Hepatocyte (in vitro differentiated cells): ENCODE data around the gene HCRT. TPM values are rescaled to one million over a fixed set of nuclear protein-coding genes. Genes with fewer than 3 reads are reported as not detected.
A peak's percentile ranks its signal among the peaks of the same experiment; 100 is the strongest.
"Not testable (repeated sequence)": the region's sequence is repeated elsewhere in the genome, so short reads cannot be mapped to it uniquely, and the experiment has no call there.

Source experiments
- DNase-seq: peaks from one replicate; pipeline ENCODE4 v3.0.0-alpha.2; 2016; ENCODE audit warnings: low spot score
- H2AFZ ChIP-seq: fragments of 200-600 bp; sonication (generic); 2 replicates; pipeline ENCODE4 v1.6.0; 2016; ENCODE audit warnings: antibody characterized with exemption, mild to moderate bottlenecking
- H3K27ac ChIP-seq: fragments of 200-600 bp; sonication (generic); 2 replicates; pipeline ENCODE4 v1.5.1; 2016; ENCODE audit warnings: mild to moderate bottlenecking
- H3K27me3 ChIP-seq: fragments of 200-600 bp; sonication (generic); 2 replicates; pipeline ENCODE4 v1.6.1; 2016
- H3K36me3 ChIP-seq: fragments of 200-600 bp; sonication (generic); replicated peaks from 2 replicates; pipeline ENCODE4 v1.5.1; 2016; ENCODE audit warnings: low read depth; ENCODE audit not compliant: insufficient read depth
- H3K4me1 ChIP-seq: fragments of 200-600 bp; sonication (generic); 2 replicates; pipeline ENCODE4 v1.5.1; 2016; ENCODE audit warnings: mild to moderate bottlenecking, moderate library complexity; ENCODE audit not compliant: insufficient read depth
- H3K4me2 ChIP-seq: fragments of 200-600 bp; sonication (generic); 2 replicates; pipeline ENCODE4 v1.6.0; 2016
- H3K4me3 ChIP-seq: fragments of 200-600 bp; sonication (generic); 2 replicates; pipeline ENCODE4 v1.5.1; 2016; ENCODE audit warnings: mild to moderate bottlenecking
- H3K79me2 ChIP-seq: fragments of 200-600 bp; sonication (generic); 2 replicates; pipeline ENCODE4 v1.6.0; 2017; ENCODE audit warnings: mild to moderate bottlenecking
- H3K9me2 ChIP-seq: fragments of 200-600 bp; sonication (generic); replicated peaks from 2 replicates; pipeline ENCODE4 v1.6.0; 2017; ENCODE audit warnings: mild to moderate bottlenecking; ENCODE audit not compliant: insufficient read depth
- H3K9me3 ChIP-seq: fragments of 200-600 bp; sonication (generic); 2 replicates; pipeline ENCODE4 v1.5.1; 2016; ENCODE audit warnings: low read depth, mild to moderate bottlenecking
- H4K20me1 ChIP-seq: fragments of 200-600 bp; sonication (generic); 2 replicates; pipeline ENCODE4 v1.6.0; 2016; ENCODE audit warnings: mild to moderate bottlenecking; ENCODE audit not compliant: insufficient read depth, poor library complexity, severe bottlenecking
- EZH2 ChIP-seq: fragments of 200-600 bp; sonication (generic); IDR thresholded peaks from 2 replicates; pipeline ENCODE4 v1.6.1; 2016; ENCODE audit warnings: antibody characterized with exemption, mild to moderate bottlenecking, borderline replicate concordance
- EZH2phosphoT487 ChIP-seq: fragments of 200-600 bp; sonication (generic); IDR thresholded peaks from one replicate; pipeline ENCODE4 v1.6.1; 2018; ENCODE audit warnings: antibody characterized with exemption, mild to moderate bottlenecking, low read depth, moderate library complexity; ENCODE audit not compliant: unreplicated experiment, severe bottlenecking
- WGBS: methylation state at CpG from one replicate; pipeline ENCODE4 v1.1.6; 2016; ENCODE audit warnings: low lambda C conversion rate; ENCODE audit errors: missing lambda C conversion rate; 5-methylcytosine and 5-hydroxymethylcytosine counted together
- polyA plus RNA-seq: library from polyadenylated mRNA; unstranded; fragments of >200 nt; fragmentation: Nextera tagmentation; extraction: Ambion mirVana; gene quantifications from 2 replicates; pipeline ENCODE4 v1.2.1, GENCODE V29; 2016
- total RNA-seq: library from RNA; depleted of rRNA; stranded (reverse); fragments of >200 nt; gene quantifications from 2 replicates; pipeline ENCODE4 v1.2.3, GENCODE V29; 2014
- TF ChIP-seq, protein P1 (sequence below): fragments of 200-600 bp; sonication (generic); IDR thresholded peaks from 2 replicates; pipeline ENCODE4 v1.5.1; 2016; ENCODE audit warnings: antibody characterized with exemption, mild to moderate bottlenecking; ENCODE audit not compliant: poor library complexity

HCRT gene
- total and polyA plus RNA-seq, 2 experiments from 2014 or later = not detected

DNA sequence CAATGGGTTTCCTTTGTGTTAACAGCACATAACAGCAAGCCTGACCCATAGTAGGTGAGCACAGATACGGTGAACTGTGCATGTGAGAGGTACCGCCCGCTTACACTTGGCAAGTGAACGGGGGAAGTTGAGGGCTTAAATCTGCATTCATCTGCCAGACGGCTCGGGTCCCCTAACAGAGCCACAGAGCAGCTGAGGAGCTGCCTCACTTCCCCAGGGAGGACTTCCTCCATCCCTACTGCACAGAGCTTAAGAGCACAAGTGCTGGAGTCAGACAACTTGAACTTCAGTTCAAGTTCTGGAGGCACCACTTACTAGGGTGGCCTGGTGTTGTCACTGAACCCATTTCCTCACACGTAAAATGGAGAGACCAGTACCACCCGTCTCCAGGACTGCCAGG, 43.9 kb downstream of the HCRT start:
- Histone ChIP-seq H3K27me3 (no peaks in the 10 kb centered on the region), H3K27ac (no peak overlapping the region), H3K4me1 (peaks cover 11% of the 10 kb centered on the region), H3K4me2 (no peak overlapping the region), H2AFZ (no peak overlapping the region), H3K9me2 (no peaks in the 10 kb centered on the region), H3K36me3 (no peaks in the 10 kb centered on the region), H3K79me2 (peaks cover 98% of the 10 kb centered on the region), H3K9me3 (no peaks in the 10 kb centered on the region), H3K4me3 (no peak overlapping the region), H4K20me1 (peaks cover 78% of the 10 kb centered on the region)
- WGBS = 93% methylated on average over 8 of the region's 8 CpGs
- TF ChIP-seq EZH2phosphoT487 (no peak), EZH2 (no peak)
- TF ChIP-seq, protein P1, sequence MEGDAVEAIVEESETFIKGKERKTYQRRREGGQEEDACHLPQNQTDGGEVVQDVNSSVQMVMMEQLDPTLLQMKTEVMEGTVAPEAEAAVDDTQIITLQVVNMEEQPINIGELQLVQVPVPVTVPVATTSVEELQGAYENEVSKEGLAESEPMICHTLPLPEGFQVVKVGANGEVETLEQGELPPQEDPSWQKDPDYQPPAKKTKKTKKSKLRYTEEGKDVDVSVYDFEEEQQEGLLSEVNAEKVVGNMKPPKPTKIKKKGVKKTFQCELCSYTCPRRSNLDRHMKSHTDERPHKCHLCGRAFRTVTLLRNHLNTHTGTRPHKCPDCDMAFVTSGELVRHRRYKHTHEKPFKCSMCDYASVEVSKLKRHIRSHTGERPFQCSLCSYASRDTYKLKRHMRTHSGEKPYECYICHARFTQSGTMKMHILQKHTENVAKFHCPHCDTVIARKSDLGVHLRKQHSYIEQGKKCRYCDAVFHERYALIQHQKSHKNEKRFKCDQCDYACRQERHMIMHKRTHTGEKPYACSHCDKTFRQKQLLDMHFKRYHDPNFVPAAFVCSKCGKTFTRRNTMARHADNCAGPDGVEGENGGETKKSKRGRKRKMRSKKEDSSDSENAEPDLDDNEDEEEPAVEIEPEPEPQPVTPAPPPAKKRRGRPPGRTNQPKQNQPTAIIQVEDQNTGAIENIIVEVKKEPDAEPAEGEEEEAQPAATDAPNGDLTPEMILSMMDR = no peak
- no peak for DNase-seq

DNA sequence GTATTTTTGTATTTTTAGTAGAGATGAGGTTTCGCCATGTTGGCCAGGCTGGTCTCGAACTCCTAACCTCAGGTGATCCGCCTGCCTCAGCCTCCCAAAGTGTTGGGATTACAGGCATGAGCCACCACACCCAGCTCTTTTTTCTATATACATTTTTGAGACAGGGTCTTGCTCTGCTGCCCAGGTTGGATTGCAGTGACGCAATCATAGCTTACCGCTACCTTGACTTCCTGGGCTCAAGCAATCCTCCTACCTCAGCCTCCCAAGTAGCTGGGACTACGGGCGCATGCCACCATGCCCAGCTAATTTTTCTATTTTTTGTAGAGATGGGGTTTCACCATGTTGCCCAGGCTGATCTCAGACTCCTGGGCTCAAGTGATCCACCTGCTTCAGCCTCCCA, 44.6 kb downstream of the HCRT start:
- not testable (repeated sequence) for H3K4me2 ChIP-seq, DNase-seq, H3K36me3 ChIP-seq, H3K27ac ChIP-seq, H3K4me3 ChIP-seq, H2AFZ ChIP-seq, H3K9me2 ChIP-seq, H3K9me3 ChIP-seq, H3K27me3 ChIP-seq
- H4K20me1 ChIP-seq = peaks cover 79% of the 10 kb centered on the region
- H3K4me1 ChIP-seq = peaks cover 14% of the 10 kb centered on the region
- WGBS = 96% methylated on average over 7 of the region's 7 CpGs
- H3K79me2 ChIP-seq = peaks cover 95% of the 10 kb centered on the region

DNA sequence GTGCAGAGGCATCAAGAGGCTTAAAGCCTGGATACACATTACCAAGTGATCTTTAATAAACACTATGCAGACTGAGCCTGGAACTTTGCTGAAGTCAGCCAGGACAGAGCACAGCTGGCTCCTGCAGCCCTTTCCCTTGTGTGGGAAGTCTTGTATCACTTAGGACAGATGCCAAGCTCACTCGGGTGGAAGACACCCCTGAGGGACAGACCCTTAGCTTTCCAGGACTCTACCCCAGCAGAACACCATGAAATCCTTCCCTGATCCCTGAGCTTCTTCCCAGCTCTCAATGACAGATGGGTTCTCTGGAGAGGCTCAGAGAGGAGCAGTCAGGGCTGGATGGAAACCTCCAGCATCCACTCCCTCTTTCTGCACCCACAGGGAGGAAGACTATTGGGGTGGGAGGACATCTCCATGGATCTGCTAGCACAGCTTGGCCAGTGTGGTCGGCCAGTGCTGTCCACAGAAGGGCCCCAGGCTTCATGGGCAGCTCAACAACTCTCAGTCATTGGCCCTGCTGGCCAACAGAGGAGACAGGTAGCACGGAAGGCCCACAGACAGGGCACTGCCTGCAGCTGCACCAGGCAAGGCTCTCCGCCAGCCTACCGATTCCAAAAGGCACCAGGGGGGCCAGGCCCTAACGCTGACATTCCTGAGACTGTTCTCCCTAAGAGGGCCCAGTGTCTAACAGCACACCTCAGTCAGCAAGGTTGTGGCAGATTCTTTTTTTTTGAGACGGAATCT, 46.3 kb downstream of the HCRT start:
- Histone ChIP-seq H4K20me1 (peaks cover 66% of the 10 kb centered on the region), H3K4me3 (no peak overlapping the region), H3K27ac (no peak overlapping the region), H2AFZ (no peak overlapping the region), H3K4me2 (no peak overlapping the region), H3K9me2 (no peaks in the 10 kb centered on the region), H3K36me3 (no peaks in the 10 kb centered on the region), H3K27me3 (no peaks in the 10 kb centered on the region), H3K4me1 (peaks cover 27% of the 10 kb centered on the region), H3K9me3 (no peaks in the 10 kb centered on the region), H3K79me2 (peaks cover 94% of the 10 kb centered on the region)
- TF ChIP-seq EZH2 = no peak
- no peak for TF ChIP-seq EZH2phosphoT487
- TF ChIP-seq, protein P1 = no peak
- DNase-seq = no peak
- WGBS = 90% methylated on average over 7 of the region's 7 CpGs

DNA sequence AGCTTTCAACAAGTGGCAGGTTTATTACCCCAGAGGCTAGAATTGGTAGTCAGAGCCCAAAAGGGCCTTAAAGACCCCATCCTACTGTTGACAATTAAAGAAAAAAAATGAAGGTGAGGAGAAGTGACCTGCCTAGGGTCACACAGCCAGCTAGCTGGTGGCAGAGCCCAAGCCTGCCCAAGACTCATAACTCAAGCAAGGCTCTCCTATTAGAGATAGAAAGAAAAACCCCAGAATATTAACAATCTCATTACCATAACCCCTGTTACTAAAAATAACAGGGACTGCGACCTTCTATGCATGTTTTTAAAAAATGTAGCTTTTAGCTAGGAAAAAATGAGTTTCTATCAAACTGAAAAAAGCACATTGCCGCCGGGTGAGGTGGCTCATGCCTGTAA, 48.6 kb downstream of the HCRT start:
- H3K27ac ChIP-seq = peak overlapping the region; percentile 81
- peaks cover 29% of the 10 kb centered on the region for H3K4me1 ChIP-seq
- H3K4me3 ChIP-seq = no peak overlapping the region
- no peak for DNase-seq
- 89% methylated on average over 3 of the region's 3 CpGs for WGBS
- TF ChIP-seq EZH2 (no peak), EZH2phosphoT487 (no peak)
- TF ChIP-seq, protein P1 = no peak
- H3K27me3 ChIP-seq = no peaks in the 10 kb centered on the region
- no peaks in the 10 kb centered on the region for H3K36me3 ChIP-seq
- no peaks in the 10 kb centered on the region for H3K9me3 ChIP-seq
- peak overlapping the region; percentile 26 for H3K4me2 ChIP-seq
- H4K20me1 ChIP-seq = peaks cover 65% of the 10 kb centered on the region
- no peaks in the 10 kb centered on the region for H3K9me2 ChIP-seq
- H3K79me2 ChIP-seq = peaks cover 94% of the 10 kb centered on the region
- no peak overlapping the region for H2AFZ ChIP-seq
